ENCODE measurements around the gene REXO1.

- TF ChIP-seq POLR2A (IDR thresholded peaks at IDR 0.05; ENCODE audit: low read depth, low read length), result no peak
- TF ChIP-seq POLR2AphosphoS5 (IDR thresholded peaks at IDR 0.05; ENCODE audit: low read depth, low read length), result no peak
- TF ChIP-seq PAX5 (IDR thresholded peaks at IDR 0.05; ENCODE audit: insufficient read depth, low read length, severe bottlenecking), result no peak
- no peak for TF ChIP-seq SPI1 (IDR thresholded peaks at IDR 0.05; ENCODE audit: low read depth, low read length)
Observed at GRCh38 chr19:1783874-1784273, 64.4 kb downstream of the REXO1 start.

Measured in GM12891 (cell line).